K562 (cell line): ENCODE data around the gene MATN1. TPM values are rescaled to one million over a fixed set of nuclear protein-coding genes. Genes with fewer than 3 reads are reported as not detected.

Experiments used
- ATAC-seq: fragments of 200-7000 bp; cut with Tn5 transposase; 3 replicates; pipeline ENCODE4 v1.9.1; 2020; ENCODE audit warnings: moderate library complexity
- BruUV-seq: library from RNA; stranded (reverse); fragments of 400-500 nt; replicated peaks from 2 replicates; lab custom pipeline; 2021; lab: Mats Ljungman, UMichigan
- CTCF ChIA-PET: fragments of 300-600 bp; formaldehyde crosslinking; extraction: SDS; loops from one replicate; lab custom pipeline; 2021; ENCODE audit warnings: low intra/inter-chr PET ratio; lab: Yijun Ruan, JAX
- POLR2A ChIA-PET: fragments of 300-600, 350-650 bp; sonication (Branson Sonifier 250); formaldehyde crosslinking; extraction: SDS; loops from one replicate; lab custom pipeline; 2021; ENCODE audit warnings: antibody characterized with exemption, inconsistent platforms; lab: Yijun Ruan, JAX
- DNase-seq, 4 experiments: peaks; one replicate each; pipeline versions ENCODE4 v3.0.0 to v3.0.0-alpha.2; 2011 to 2018; ENCODE audit warnings: low spot score in 3 of 4, mixed read lengths in 3 of 4; ENCODE audit errors: extremely low read depth in 1 of 4
- FAIRE-seq: peaks from 2 replicates; lab custom pipeline; 2011; peaks lifted over from hg19 to GRCh38; lab: Jason Lieb, UNC
- H2AFZ ChIP-seq: 2 replicates; pipeline ENCODE4 v1.6.0; 2011; ENCODE audit warnings: low read depth, low read length, control low read depth, inconsistent platforms
- H3K27ac ChIP-seq: fragments of 200-600 bp; 3 replicates; pipeline ENCODE4 v1.8.0; 2011; ENCODE audit warnings: low read depth, mild to moderate bottlenecking, control low read depth, inconsistent platforms, low read length, moderate library complexity, mixed read lengths; ENCODE audit errors: extremely low read depth
- H3K27me3 ChIP-seq, 2 experiments: fragments of 300-600 bp in 1 of 2; 2 replicates in 1 of 2; 3 replicates in 1 of 2; pipeline versions ENCODE4 v1.6.0 to v1.8.0; 2011; ENCODE audit warnings: inconsistent platforms in 2 of 2, low read length in 2 of 2, mild to moderate bottlenecking in 1 of 2, mixed read lengths in 1 of 2, moderate library complexity in 1 of 2; ENCODE audit not compliant: control insufficient read depth in 2 of 2, insufficient read depth in 2 of 2
- H3K36me3 ChIP-seq: fragments of 300-600 bp; 3 replicates; pipeline ENCODE4 v1.8.0; 2011; ENCODE audit warnings: mild to moderate bottlenecking, low read length, inconsistent platforms; ENCODE audit not compliant: control insufficient read depth, insufficient read depth
- H3K4me1 ChIP-seq, 2 experiments: fragments of 200-600 bp in 1 of 2; replicated peaks in 1 of 2; 2 replicates in 1 of 2; 3 replicates in 1 of 2; pipeline versions ENCODE4 v1.5.1 to v1.8.0; 2011; ENCODE audit warnings: inconsistent platforms in 2 of 2, low read length in 2 of 2, mild to moderate bottlenecking in 1 of 2, mixed read lengths in 1 of 2, moderate library complexity in 1 of 2; ENCODE audit not compliant: control insufficient read depth in 2 of 2, insufficient read depth in 2 of 2
- H3K4me2 ChIP-seq: 2 replicates; pipeline ENCODE4 v1.6.1; 2011; ENCODE audit warnings: low read length, control low read depth, inconsistent platforms, mixed read lengths; ENCODE audit not compliant: insufficient read depth
- H3K4me3 ChIP-seq: fragments of 200-600 bp; sonication (generic), shearing (Covaris generic); 2 replicates; pipeline ENCODE4 v1.5.1; 2016; ENCODE audit warnings: control low read depth, inconsistent platforms
- H3K79me2 ChIP-seq: fragments of 200-600 bp; 3 replicates; pipeline ENCODE4 v1.8.0; 2011; ENCODE audit warnings: low read length, inconsistent platforms; ENCODE audit not compliant: control insufficient read depth, insufficient read depth
- H3K9ac ChIP-seq, 2 experiments: 2 replicates each; pipeline versions ENCODE4 v1.6.0 to v1.6.1; 2011; ENCODE audit warnings: low read depth in 2 of 2, low read length in 2 of 2, control low read depth in 1 of 2, inconsistent platforms in 1 of 2, mild to moderate bottlenecking in 1 of 2, mixed read lengths in 1 of 2; ENCODE audit not compliant: insufficient read depth in 1 of 2
- H3K9me1 ChIP-seq: one replicate; pipeline ENCODE4 v1.6.0; 2011; ENCODE audit warnings: inconsistent platforms, mild to moderate bottlenecking, low read length, moderate library complexity; ENCODE audit not compliant: control insufficient read depth, insufficient read depth
- H3K9me3 ChIP-seq: replicated peaks from 2 replicates; pipeline ENCODE4 v1.5.1; 2011; ENCODE audit warnings: low read depth, low read length, inconsistent platforms; ENCODE audit not compliant: control insufficient read depth, insufficient read depth
- H4K20me1 ChIP-seq: replicated peaks from 2 replicates; pipeline ENCODE4 v1.6.1; 2011; ENCODE audit warnings: low read length, inconsistent platforms, mixed read lengths; ENCODE audit not compliant: control insufficient read depth, insufficient read depth
- KAT7 ChIP-seq: sonication (generic); formaldehyde crosslinking; IDR thresholded peaks from 2 replicates; pipeline ENCODE4 v1.8.0; 2022; ENCODE audit warnings: missing genetic modification reagents, mild to moderate bottlenecking, borderline replicate concordance
- MED1 ChIP-seq: sonication (generic); formaldehyde crosslinking; IDR thresholded peaks from 2 replicates; pipeline ENCODE4 v1.8.1; 2023; ENCODE audit warnings: missing genetic modification reagents, borderline replicate concordance
- SAFB2 ChIP-seq: fragments of 200-400 bp; formaldehyde crosslinking; IDR thresholded peaks from 2 replicates; pipeline ENCODE4 v1.6.1; 2018; ENCODE audit warnings: borderline replicate concordance, low read length, low read depth, moderate library complexity; ENCODE audit not compliant: severe bottlenecking
- THRB ChIP-seq: fragments of 450-650 bp; formaldehyde crosslinking; conservative IDR thresholded peaks from 2 replicates; pipeline ENCODE4 v1.4.0; 2022; ENCODE audit warnings: mild to moderate bottlenecking, missing genetic modification characterization
- ZNF347 ChIP-seq: fragments of 450-650 bp; formaldehyde crosslinking; IDR thresholded peaks from 2 replicates; pipeline ENCODE4 v1.4.0; 2020; ENCODE audit warnings: low read depth, mild to moderate bottlenecking, moderate library complexity
- WGBS: fragments of 100-300 bp; shearing (Covaris generic); methylation state at CpG from one replicate; pipeline ENCODE4 v1.1.6; 2016; ENCODE audit warnings: low coverage, mixed read lengths; ENCODE audit not compliant: insufficient coverage; ENCODE audit errors: missing lambda C conversion rate; 5-methylcytosine and 5-hydroxymethylcytosine counted together
- in situ Hi-C: fragments of 300-500 bp; cut with MboI; formaldehyde crosslinking; loops from 4 replicates; pipeline ENCODE4 v1.15.0; 2018; ENCODE audit warnings: inconsistent platforms, mixed read lengths
- intact Hi-C: fragments of 100-400 bp; cut with micrococcal nuclease; formaldehyde crosslinking; loops from 2 replicates; pipeline ENCODE4 v1.14.2; 2022
- polyA plus RNA-seq, 8 experiments: library from polyadenylated mRNA; depleted of rRNA in 4 of 8; stranded (reverse) in 5 of 8; unstranded in 3 of 8; fragments of >200 nt; fragmentation: Nextera tagmentation in 2 of 8; fragmentation: Illumina TruSeq in 1 of 8; extraction: Ambion mirVana in 2 of 8; extraction: Trizol in 1 of 8; gene quantifications; 2 replicates each; pipeline versions ENCODE4 v1.2.1 to v1.2.3, GENCODE V29; 2011 to 2014; ENCODE audit warnings: inconsistent platforms in 1 of 8, missing spikeins in 1 of 8
- total RNA-seq, 7 experiments: library from RNA; depleted of rRNA in 6 of 7; stranded (reverse); fragments of >200 nt in 6 of 7; fragmentation: Illumina TruSeq in 2 of 7; extraction: Trizol in 2 of 7; gene quantifications; 2 replicates each; pipeline versions ENCODE4 v1.2.1 to v1.2.3, GENCODE V29; 2011 to 2021; ENCODE audit warnings: low replicate concordance in 1 of 7
- TF ChIP-seq, protein P1 (sequence below): sonication (generic); formaldehyde crosslinking; IDR thresholded peaks from 2 replicates; pipeline ENCODE4 v1.8.1; 2022; ENCODE audit warnings: missing genetic modification reagents

MATN1 gene
- total and polyA plus RNA-seq, 9 of the 15 experiments (the other 6 are each of a cell fraction or from before 2014, with no cell fraction given), result 0.10 to 2.3 (median 1.2) TPM

GRCh38 chr1:30753118-30753517 is 29.7 kb upstream of the MATN1 start:
- H3K9me3 ChIP-seq, result no peaks in the 10 kb centered on the region
- in situ Hi-C loops, result no loop called here
- 76% methylated on average over 3 of the region's 3 CpGs for WGBS

More at GRCh38 chr1:30753118-30753517, 29.7 kb upstream of the MATN1 start:
- intact Hi-C loops, result no loop called here
- H4K20me1 ChIP-seq, result no peaks in the 10 kb centered on the region
- no peaks in the 10 kb centered on the region for H3K27me3 ChIP-seq
- BruUV-seq, result no TSS peak
- 0 out of 2 replicates have a peak overlapping the region, but pooled peaks have one; percentile 33 for H2AFZ ChIP-seq
- H3K4me2 ChIP-seq, result no peak overlapping the region
- FAIRE-seq (no peak), ATAC-seq (no peak), DNase-seq (no peak)
- TF ChIP-seq KAT7 (CRISPR knock-in tag) (0 out of 2 replicates have a peak, but pooled peaks have one; percentile 35), SAFB2 (no peak), ZNF347 (no peak), THRB (CRISPR knock-in tag) (no peak), MED1 (CRISPR knock-in tag) (no peak)
- TF ChIP-seq, protein P1, sequence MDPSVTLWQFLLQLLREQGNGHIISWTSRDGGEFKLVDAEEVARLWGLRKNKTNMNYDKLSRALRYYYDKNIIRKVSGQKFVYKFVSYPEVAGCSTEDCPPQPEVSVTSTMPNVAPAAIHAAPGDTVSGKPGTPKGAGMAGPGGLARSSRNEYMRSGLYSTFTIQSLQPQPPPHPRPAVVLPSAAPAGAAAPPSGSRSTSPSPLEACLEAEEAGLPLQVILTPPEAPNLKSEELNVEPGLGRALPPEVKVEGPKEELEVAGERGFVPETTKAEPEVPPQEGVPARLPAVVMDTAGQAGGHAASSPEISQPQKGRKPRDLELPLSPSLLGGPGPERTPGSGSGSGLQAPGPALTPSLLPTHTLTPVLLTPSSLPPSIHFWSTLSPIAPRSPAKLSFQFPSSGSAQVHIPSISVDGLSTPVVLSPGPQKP (CRISPR knock-in tag), result no peak
- H3K4me1 ChIP-seq, result peaks cover 47 to 55% of the 10 kb centered on the region in 2 experiments
- no peak overlapping the region for H3K9ac ChIP-seq
- H3K36me3 ChIP-seq, result no peaks in the 10 kb centered on the region
- H3K4me3 ChIP-seq, result no peak overlapping the region
- CTCF ChIA-PET, result no interaction called here
- POLR2A ChIA-PET, result interaction anchor here (0.5 to 1.8 kb wide), 4 partner anchors 10 to 542 kb away, joined by 3 to 4 read pairs (median 3); no protein-coding TSS in a partner anchor
- peaks cover 21% of the 10 kb centered on the region; the same call in 2 of the 3 replicates for H3K79me2 ChIP-seq
- peaks cover 2% of the 10 kb centered on the region for H3K9me1 ChIP-seq
- H3K27ac ChIP-seq, result no peak overlapping the region
